Stimulated activated CD4-positive, alpha-beta T cell treated with anti-CD3 and anti-CD28 coated beads, TNF-alpha, amount 100 ng/mL, for 4 hours (primary cell): Measurements from ENCODE around the gene SLC35B3.
"Not testable (repeated sequence)": the region's sequence is repeated elsewhere in the genome, so short reads cannot be mapped to it uniquely, and the experiment has no call there.

Experiments
- DNase-seq, 3 experiments: peaks; one replicate each; pipeline ENCODE4 v3.0.0-alpha.2; 2020; ENCODE audit warnings: low read depth in 3 of 3

The SLC35B3 gene

DNA sequence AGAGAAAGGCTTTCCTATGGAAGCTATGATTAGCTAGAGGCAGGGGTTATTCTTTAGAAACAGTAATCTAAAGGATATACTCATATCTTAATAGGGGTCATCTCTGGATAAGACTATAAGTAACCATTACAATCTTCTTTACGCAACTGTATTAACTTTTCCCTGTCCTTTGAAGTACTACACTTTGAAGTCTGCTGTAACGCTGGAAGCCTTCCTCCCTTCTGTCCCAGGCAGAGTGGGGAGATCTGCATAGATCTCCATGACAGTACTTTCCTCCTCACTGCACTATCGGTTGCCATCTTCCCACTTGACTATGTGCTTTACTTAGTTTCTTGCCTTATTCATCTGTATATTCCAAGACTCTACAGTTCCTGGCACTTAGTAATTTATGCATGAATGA lies 20.1 kb downstream of the SLC35B3 start:
- no peak for DNase-seq

DNA sequence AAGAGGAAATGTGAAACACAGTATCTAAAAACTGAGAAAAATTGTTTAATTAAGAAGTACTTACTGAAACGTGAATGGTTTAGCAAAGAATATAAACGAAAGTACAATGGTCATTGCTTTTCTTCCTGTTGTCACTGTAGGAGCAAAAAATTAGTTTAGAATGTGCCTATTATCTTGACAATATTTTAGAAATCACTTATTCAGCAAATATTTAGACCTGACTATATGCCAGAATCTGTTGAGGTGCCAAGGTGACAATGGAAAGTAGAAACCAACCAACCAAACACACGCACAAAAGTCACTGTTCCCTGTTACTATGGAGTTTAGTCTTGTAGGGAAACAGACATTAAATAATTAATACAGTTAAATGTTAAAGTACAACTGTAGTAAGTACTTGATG lies 20.5 kb downstream of the SLC35B3 start:
- DNase-seq, result no peak

DNA sequence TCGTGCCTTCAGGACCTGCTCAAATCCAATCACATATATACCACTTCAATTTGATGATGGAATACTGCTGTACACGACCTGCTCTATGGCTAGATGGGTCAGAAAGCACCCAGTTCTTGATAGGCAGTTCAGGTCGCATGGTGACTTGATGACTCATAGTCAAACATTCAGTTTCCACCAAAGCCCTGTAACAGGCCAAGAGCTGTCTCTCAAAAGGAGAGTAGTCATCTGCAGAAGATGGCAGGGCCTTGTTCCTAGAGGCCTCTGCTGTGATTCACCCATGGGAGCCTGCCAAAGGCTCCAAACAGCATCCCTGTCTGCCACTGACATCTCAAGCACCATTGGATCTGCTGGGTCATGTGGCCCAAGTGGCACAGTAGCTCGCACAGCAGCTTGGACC lies 29.4 kb downstream of the SLC35B3 start:
- DNase-seq, result not testable (repeated sequence)

- no peak for DNase-seq
Measured at GRCh38 chr6:8402546-8402945, 32.8 kb downstream of the SLC35B3 start.

- DNase-seq, result no peak
Measured at GRCh38 chr6:8400663-8401062, 34.7 kb downstream of the SLC35B3 start.

GRCh38 chr6:8392569-8392968 lies 42.8 kb downstream of the SLC35B3 start:
- no peak for DNase-seq

GRCh38 chr6:8391934-8392333 lies 43.4 kb downstream of the SLC35B3 start:
- DNase-seq, result no peak

DNA sequence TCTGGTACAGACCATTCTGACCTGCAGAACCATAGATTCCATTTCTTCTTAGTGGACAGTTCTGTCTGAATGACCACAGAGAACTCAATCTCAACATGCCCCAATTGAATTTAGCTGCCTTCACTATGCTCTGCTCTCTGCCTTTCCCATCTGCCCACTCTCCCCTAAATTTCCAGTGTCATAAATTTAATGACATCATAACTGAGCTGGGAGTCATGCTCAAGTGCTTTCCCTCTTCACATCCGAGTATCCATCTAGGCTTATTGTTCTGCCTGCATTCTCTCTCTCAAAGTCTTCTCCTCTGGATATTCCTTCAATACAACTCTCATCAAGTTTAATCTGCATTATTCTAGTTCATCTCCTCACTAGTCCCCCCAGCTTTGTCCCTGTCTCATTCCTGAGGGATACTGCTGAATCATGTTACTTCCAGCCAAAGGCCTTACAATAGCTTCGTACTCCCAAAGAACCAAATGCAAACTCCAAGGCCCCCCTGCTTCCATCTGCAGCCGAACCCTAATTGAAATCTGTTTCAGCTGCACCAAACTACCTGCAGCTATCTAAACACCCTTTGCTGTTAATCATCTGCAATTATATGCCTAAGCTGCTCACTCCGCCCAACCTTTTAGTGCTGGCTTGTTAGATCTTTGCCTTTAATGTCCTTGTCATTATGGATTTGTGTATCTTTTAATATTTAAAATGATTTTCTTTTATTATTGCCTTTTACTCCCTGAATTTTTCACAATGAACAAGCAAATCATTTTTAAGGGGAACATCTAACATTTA lies 46.1 kb downstream of the SLC35B3 start:
- no peak for DNase-seq

DNA sequence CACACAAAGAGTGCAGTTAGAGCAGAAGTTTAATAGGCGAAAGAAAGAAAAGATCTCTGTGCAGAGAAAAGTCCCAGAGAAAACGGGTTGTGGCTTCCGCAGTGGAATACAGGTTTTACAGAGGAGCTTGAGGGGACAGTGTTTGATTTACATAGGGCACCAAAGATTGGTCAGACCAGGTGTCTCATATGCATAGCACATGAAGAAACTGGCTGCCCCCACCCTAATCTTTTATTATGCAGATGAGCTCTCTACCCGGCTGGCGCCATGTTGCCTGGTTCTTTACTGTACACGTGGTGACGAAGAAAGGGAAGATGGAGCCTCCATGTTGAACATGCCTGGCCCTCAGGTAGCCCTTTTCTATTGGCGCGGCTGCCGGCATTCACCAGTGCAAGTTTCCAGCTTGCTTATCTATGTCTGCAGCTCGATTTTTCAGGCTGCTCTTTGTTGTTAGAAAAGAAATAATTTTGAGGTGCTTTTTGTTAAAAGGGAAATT lies 47.4 kb downstream of the SLC35B3 start:
- DNase-seq, result no peak

DNA sequence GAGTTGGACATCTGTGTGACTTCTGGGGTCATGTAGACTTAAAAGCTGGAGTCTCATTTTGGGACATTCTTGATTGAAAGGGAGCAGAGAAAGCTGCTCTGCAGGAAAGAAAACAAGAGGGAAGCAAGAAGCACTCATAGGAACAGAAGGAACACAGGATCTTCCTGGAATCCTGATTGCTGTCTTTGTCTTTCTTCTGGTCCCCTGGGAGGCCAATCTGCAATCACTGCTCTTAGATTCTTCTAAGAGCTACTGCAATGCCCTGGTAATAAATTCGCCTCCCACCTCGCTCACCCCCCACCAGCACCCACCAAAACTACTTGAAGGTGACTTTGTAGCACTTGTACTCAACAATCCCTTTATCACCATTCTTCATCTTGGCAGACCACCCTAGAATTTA lies 51.8 kb downstream of the SLC35B3 start:
- no peak for DNase-seq

GRCh38 chr6:8382434-8382833 lies 52.9 kb downstream of the SLC35B3 start:
- DNase-seq, result no peak

GRCh38 chr6:8375916-8376315 lies 59.4 kb downstream of the SLC35B3 start:
- no peak for DNase-seq
